ENCODE data around the gene LDLRAP1.

Gene LDLRAP1

GRCh38 chr1:25563330-25564215 lies 20.2 kb downstream of the LDLRAP1 start:
- TF ChIP-seq CTCF (IDR thresholded peaks at IDR 0.05) (no peak), ZFX (IDR thresholded peaks at IDR 0.05; ENCODE audit: borderline replicate concordance) (no peak)
- H3K27ac ChIP-seq = no peak overlapping the region

- TF ChIP-seq ZFX (IDR thresholded peaks at IDR 0.05; ENCODE audit: borderline replicate concordance) (no peak), CTCF (IDR thresholded peaks at IDR 0.05) (no peak)
- H3K27ac ChIP-seq = no peak overlapping the region
Measured at GRCh38 chr1:25564777-25565574, 21.6 kb downstream of the LDLRAP1 start.

GRCh38 chr1:25565626-25566025 lies 22.2 kb downstream of the LDLRAP1 start:
- no peak overlapping the region for H3K27ac ChIP-seq
- TF ChIP-seq CTCF (IDR thresholded peaks at IDR 0.05) (no peak), ZFX (IDR thresholded peaks at IDR 0.05; ENCODE audit: borderline replicate concordance) (no peak)

- H3K27ac ChIP-seq = peak overlapping the region; percentile 80; the same call in 1 of the 2 replicates
- TF ChIP-seq CTCF (IDR thresholded peaks at IDR 0.05) (no peak), ZFX (IDR thresholded peaks at IDR 0.05; ENCODE audit: borderline replicate concordance) (no peak)
Measured at GRCh38 chr1:25566176-25566729, 22.8 kb downstream of the LDLRAP1 start.

GRCh38 chr1:25566730-25567341 lies 23.4 kb downstream of the LDLRAP1 start:
- TF ChIP-seq ZFX (IDR thresholded peaks at IDR 0.05; ENCODE audit: borderline replicate concordance) (no peak), CTCF (IDR thresholded peaks at IDR 0.05) (no peak)
- H3K27ac ChIP-seq = peak overlapping the region; percentile 80

- peak overlapping the region; percentile 80 for H3K27ac ChIP-seq
- TF ChIP-seq ZFX (IDR thresholded peaks at IDR 0.05; ENCODE audit: borderline replicate concordance) (no peak), CTCF (IDR thresholded peaks at IDR 0.05) (no peak)
Measured at GRCh38 chr1:25567710-25568089, 24.3 kb downstream of the LDLRAP1 start.
